Hippocampal formation (tissue), 2 donors: ENCODE data around the gene LIN7B.
"Not testable (repeated sequence)": the region's sequence is repeated elsewhere in the genome, so short reads cannot be mapped to it uniquely, and the experiment has no call there.

Experiments used
- DNase-seq, 2 donors: peaks; one replicate each; lab custom pipeline; 2025; lab: John Stamatoyannopoulos, UW

LIN7B gene

DNA sequence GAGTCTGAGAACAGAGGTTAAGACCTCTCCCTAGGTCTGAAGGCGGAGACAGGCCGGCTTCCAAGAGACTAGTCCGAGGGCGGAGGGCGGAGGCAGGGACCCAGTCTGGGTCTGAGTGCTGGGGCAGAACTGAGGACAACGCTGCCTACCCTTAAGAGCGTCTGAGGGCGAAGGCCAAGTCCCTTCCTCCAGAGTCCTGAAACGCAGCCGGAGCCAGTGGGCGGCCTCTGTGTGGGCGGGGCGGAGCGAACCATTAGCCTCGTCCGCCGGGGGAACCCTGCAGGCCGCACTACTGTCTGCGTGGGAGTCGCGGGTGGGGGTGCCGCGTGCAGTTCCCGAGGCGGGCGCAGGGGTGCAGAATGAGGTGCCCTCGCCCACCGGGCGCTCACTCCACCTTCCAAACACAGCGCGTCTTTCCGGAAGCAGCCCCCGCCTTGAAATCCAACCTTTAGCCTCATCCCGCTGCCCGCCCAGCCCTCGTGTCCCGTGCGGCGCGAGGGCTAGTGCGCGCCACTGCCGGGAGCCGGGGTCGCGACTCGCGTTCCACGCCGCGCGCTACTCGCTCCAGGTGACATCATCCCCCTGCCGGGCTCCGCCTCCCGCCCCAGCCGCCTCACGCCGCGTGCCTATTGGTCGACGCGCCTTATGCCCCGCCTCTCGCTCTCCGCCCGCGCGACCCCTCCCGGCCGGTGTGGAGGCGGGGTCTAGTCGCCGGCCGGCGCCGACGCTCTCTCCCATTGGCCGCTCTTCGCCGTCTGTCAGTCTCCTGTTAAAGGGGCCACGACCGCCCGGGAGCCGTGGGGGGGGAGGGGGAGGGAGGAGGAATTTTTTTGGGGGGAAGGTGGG is 4.6 kb downstream of the LIN7B start, which contains the start of gene C19orf73:
Gene C19orf73, minus strand, starts transcription at position 579 of the 846 bp plus-strand sequence. Its CDS starts 121 bp downstream, at position 458.
- DNase-seq, result peak; percentile 95 to 97

DNA sequence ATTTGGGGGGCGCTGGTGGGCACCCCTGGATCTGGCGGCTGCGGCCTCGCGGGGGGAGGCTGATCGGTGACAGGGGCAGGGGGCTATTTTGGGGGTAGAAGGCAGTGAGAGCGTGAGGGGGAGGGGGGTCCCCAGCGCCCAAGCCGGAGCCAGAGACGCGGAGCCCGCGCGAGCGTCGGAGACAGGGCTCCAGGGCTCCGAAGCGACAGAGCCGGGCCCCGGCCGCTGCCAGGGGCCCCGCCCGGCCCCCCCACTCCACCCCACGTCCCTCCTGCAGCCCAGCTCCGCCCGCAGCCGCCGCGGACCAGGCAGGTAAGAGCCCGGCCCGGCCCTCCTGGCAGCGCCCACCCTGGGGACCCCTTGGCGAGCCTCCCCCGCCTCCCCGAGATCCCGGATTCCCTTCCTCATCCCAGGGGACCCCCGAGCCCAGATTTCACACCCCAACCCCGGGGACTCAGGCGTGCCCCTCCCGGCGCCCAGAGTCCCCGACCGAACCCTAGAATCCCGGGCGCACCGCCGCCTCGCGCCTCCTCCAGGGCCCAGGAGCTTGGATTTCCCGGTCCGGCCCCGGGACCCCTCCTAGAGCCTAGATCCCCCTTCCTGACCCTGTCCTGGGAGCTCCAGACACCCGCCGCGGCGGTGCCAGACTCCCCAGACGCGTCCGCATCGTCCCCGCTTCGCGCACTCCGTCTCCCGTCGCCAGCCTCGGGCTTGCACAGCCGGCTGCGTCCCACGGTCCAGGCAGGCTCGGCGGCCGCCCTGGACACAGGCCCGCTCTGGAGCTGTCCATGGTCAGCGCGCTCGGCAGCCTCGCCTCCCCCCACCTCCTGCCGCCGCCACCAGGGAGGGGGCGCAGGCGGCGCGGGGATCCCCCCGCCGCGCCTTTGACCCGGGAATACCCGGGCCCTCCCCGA is 5.5 kb downstream of the LIN7B start, which contains the start of gene PPFIA3:
Gene PPFIA3, plus strand, starts transcription at position 134 of the 914 bp plus-strand sequence. CDS start 8,330 bp downstream, outside the sequence.
- DNase-seq, result peak in 1 of 2 donors; percentile 27

GRCh38 chr19:49120325-49120683 is 6.1 kb downstream of the LIN7B start:
- no peak for DNase-seq

- no peak for DNase-seq
These were observed 6.7 kb downstream of the LIN7B start for GRCh38 chr19:49120868-49121267.

DNA sequence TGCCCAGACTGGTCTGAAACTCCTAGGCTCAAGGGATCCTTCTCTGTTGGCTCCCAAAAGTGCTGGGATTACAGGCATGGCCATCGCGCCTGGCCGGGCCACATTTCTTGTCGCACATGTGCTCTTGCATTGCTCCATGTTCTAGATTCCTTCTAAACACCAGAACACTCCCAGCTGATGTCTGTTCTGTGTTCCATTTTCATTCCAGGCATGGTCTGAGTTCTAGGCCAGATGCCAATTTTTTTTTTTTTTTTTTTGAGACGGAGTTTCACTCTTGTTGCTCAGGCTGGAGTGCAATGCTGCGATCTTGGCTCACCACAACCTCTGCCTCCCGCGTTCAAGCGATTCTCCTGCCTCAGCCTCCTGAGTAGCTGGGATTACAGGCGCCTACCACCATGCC is 7.7 kb downstream of the LIN7B start:
- not testable (repeated sequence) for DNase-seq

DNA sequence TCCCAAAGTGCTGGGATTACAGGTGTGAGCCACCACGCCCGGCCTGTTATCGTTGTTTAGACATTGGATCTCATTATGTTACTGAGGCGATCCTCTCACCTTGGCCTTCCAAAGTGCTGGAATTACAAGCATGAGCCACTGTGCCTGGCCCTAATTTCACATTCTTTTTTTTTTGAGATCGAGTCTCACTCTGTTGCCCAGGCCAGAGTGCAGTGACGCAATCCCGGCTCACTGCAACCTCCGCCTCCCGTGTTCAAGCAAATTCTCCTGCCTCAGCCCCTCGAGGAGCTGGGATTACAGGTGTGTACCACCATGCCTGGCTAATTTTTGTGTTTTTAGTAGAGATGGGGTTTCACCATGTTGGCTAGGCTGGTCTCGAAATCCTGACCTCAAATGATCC is 9.1 kb downstream of the LIN7B start:
- DNase-seq, result not testable (repeated sequence)

DNA sequence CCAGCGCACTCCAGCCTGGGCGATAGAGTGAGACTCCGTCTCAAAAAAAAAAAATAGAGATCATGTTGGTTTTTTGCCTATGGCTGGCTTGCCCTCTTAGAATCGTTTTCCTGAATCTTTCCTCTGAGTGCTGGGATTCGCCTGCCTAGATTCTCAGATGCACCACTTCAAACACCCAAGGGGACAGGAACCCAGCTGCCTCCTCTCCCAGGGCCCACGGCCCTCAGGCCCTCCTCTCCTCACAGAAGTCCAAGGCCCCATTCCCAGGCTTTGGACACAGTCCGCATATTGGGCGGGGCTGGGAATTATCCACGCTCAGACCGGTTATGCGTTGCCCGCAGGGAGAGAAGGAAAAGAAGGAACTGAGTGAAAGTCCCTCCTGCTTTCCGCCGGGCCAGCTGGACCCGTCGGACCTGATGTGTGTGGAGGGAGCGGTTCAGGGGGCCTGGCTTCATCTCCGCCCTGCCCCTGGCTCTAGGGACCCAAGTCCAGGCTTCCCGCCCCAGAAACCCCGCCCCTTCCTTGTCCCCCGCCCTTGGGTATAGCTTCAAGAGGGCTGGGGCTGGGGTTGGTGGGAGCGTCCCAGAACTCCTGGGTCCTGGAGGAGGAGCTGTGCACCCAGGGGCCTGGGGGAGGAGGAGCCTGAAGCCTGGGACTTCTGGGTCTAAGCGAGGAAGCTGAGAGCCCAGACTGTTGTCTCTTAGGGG is 11.0 kb downstream of the LIN7B start:
- DNase-seq, result no peak

GRCh38 chr19:49126575-49126974 is 12.4 kb downstream of the LIN7B start:
- no peak for DNase-seq

- not testable (repeated sequence) for DNase-seq
These were observed 13.1 kb downstream of the LIN7B start for GRCh38 chr19:49127225-49127624.

GRCh38 chr19:49127674-49128544 is 13.7 kb downstream of the LIN7B start:
- DNase-seq, result peak; percentile 92 to 97

- DNase-seq, result no peak
These were observed 14.5 kb downstream of the LIN7B start for GRCh38 chr19:49128545-49129237.

- DNase-seq, result no peak
These were observed 15.0 kb downstream of the LIN7B start for GRCh38 chr19:49129238-49129583.

DNA sequence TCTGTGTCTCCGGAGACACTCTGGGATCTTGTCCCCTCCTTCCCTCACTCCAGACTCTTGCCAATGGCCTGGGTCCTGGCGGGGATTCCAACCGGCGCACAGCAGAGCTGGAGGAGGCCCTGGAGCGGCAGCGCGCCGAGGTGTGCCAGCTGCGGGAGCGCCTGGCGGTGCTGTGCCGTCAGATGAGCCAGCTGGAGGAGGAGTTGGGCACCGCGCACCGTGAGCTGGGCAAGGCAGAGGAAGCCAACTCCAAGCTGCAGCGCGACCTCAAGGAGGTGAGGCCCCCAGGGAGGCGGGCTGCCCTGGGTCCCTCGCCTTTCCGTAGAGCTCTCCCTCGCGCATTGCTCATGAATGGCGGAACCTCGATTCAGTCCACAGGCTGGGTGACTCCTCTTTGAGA is 16.2 kb downstream of the LIN7B start:
- DNase-seq, result no peak

DNA sequence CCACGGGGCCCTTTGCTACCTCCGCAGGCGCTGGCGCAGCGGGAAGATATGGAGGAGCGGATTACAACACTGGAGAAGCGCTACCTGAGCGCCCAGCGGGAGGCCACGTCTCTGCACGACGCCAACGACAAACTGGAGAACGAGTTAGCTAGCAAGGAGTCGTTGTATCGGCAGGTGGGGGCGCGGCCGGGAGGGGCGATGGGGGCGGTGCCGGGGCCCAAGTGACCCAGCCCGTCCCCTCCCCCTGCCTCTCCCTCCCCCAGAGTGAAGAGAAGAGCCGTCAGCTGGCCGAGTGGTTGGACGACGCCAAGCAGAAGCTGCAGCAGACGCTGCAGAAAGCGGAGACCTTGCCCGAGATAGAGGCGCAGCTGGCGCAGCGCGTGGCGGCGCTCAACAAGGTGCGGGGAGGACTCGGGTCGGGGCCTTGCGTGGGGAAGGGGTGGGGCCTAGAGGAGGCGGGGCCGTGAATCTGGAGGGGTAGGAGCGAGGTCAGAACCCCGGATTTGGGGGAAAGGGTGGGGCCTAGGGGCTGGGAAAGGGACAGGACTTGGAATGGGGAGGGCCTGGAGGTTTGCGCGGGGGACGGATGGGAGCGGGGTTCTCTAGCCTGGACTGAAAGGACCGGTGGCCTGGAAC is 18.9 kb downstream of the LIN7B start:
- no peak for DNase-seq

DNA sequence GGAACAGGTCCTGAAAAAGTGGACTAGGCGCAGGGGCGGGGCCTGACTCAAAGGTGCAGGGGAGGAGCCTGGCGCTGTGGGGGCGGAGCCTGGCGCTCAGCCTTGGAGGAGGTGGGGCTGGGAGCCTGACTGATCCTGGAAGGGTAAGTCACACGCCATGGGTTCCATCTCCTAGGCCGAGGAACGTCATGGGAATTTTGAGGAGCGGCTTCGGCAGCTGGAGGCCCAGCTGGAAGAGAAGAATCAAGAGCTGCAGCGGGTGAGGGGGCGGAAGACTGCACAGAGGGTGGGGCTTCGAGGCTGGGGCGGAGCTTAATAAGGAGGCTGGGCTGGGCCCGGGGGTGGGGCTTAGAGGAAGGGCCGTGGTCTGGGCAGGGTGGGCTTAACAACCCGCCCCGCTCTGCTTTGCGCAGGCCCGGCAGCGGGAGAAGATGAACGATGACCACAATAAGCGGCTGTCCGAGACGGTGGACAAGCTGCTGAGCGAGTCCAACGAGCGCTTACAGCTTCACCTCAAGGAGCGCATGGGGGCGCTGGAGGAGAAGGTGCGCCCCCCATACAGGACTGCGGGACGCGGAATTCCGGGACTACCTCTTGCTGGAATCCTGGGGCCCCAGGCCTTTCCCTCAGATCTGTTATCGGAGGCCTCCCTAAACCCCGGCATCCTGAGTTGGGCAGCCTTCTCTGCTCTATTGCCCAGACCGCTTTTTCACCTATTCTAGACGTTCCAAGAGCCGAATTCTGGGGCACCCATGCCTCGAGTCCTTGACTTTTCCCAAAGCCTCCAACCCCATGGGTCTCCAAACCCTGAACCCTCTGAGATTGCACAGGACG is 19.7 kb downstream of the LIN7B start:
- no peak for DNase-seq

DNA sequence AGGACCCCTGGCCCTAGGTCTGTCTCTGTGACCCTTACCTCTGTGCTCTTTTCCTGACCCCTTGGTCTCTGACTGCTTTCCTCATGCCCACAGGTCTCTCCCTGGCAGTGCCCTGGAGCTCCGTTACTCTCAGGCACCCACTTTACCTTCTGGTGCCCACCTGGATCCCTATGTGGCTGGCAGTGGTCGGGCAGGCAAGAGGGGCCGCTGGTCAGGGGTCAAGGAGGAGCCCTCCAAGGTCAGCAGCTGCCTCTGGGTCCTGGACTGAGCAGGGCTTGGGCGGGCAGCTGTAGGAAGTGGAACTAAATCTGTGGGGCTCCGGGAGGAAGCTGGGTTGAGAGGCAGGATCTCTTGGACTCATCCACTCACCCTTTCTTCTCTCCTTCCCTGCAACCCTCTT is 21.5 kb downstream of the LIN7B start:
- no peak for DNase-seq

DNA sequence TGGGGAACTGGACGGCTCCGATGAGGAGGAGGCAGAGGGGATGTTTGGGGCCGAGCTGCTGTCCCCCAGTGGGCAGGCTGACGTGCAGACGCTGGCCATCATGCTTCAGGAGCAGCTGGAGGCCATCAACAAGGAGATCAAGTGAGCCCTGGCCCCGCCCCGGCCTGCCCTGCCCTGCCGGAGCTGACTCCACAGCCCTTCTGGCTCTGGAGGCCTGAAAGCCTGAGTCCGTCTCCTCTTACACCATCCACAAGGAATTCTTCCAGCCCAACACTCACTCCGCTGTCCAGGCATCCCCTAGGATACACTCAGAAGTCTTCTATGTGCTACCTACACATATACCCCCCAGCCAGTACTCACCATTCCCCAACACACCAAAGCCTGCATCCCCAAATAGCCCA is 22.6 kb downstream of the LIN7B start:
- no peak for DNase-seq

GRCh38 chr19:49140951-49141350 is 26.8 kb downstream of the LIN7B start:
- DNase-seq, result no peak

GRCh38 chr19:49141352-49141751 is 27.2 kb downstream of the LIN7B start:
- no peak for DNase-seq
